ENCODE data around the gene GRPEL2.

DNA sequence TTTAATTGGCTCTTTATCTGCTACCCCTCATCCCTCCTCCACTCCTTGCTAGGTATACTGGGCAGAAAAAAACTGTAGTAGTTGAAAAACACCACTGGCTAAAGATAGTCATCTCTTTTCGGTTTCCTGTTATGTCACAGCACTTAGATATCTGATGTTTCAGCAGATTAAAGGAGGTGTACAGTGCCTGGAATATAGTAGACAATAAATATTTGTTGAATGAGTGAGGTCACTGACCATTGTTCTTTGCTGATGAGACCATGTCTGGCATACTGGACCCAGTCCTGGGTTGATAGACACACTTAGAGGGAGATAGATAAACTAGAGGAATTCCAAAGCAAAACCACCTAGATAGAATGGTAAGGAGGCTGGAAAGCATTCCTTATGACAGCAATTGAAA, 3.2 kb downstream of the GRPEL2 start:
- TF ChIP-seq CTCF (IDR thresholded peaks at IDR 0.05; ENCODE audit: borderline replicate concordance, extremely low read depth, low read length, poor library complexity, severe bottlenecking) = no peak
- no peak for TF ChIP-seq EZH2 (IDR thresholded peaks at IDR 0.05; ENCODE audit: borderline replicate concordance, low read depth, low read length, severe bottlenecking)

Data from DND-41 (cell line).